GM23338 (cell line): ENCODE data around the gene CDK10. TPM values are rescaled to one million over a fixed set of nuclear protein-coding genes. Genes with fewer than 3 reads are reported as not detected.

Experiments
- ATAC-seq: fragments of 200-7000 bp; cut with Tn5 transposase; 3 replicates; pipeline ENCODE4 v1.9.1; 2020
- DNase-seq: peaks from one replicate; pipeline ENCODE4 v3.0.0-alpha.2; 2015; ENCODE audit warnings: low spot score
- H2AFZ ChIP-seq: fragments of 200-600 bp; sonication (generic); 2 replicates; pipeline ENCODE4 v1.8.0; 2016; ENCODE audit warnings: antibody characterized with exemption, mild to moderate bottlenecking, moderate library complexity
- H3F3A ChIP-seq: fragments of 200-600 bp; sonication (generic); replicated peaks from 2 replicates; pipeline ENCODE4 v1.8.0; 2017; ENCODE audit warnings: antibody characterized with exemption, mixed run types, low read depth
- H3K27ac ChIP-seq: fragments of 200-600 bp; sonication (generic); 2 replicates; pipeline ENCODE4 v1.6.1; 2016; ENCODE audit warnings: low read depth
- H3K27me3 ChIP-seq: fragments of 200-600 bp; sonication (generic); 2 replicates; pipeline ENCODE4 v1.8.0; 2016; ENCODE audit warnings: mild to moderate bottlenecking, mixed run types, moderate library complexity; ENCODE audit not compliant: insufficient read depth
- H3K36me3 ChIP-seq: fragments of 200-600 bp; sonication (generic); 2 replicates; pipeline ENCODE4 v1.8.0; 2016; ENCODE audit warnings: mild to moderate bottlenecking; ENCODE audit not compliant: insufficient read depth
- H3K4me1 ChIP-seq: fragments of 200-600 bp; sonication (generic); 2 replicates; pipeline ENCODE4 v1.8.0; 2016; ENCODE audit warnings: mild to moderate bottlenecking, moderate library complexity; ENCODE audit not compliant: insufficient read depth
- H3K4me2 ChIP-seq: fragments of 200-600 bp; sonication (generic); 2 replicates; pipeline ENCODE4 v1.7.1; 2017; ENCODE audit warnings: mixed run types
- H3K4me3 ChIP-seq: fragments of 200-600 bp; sonication (generic); 2 replicates; pipeline ENCODE4 v1.6.1; 2016; ENCODE audit warnings: mixed run types
- H3K79me2 ChIP-seq: fragments of 200-600 bp; sonication (generic); replicated peaks from 2 replicates; pipeline ENCODE4 v1.8.0; 2017; ENCODE audit warnings: mild to moderate bottlenecking; ENCODE audit not compliant: insufficient read depth
- H3K9me2 ChIP-seq: fragments of 200-600 bp; sonication (generic); 2 replicates; pipeline ENCODE4 v1.8.0; 2017; ENCODE audit not compliant: insufficient read depth
- H4K20me1 ChIP-seq: fragments of 200-600 bp; sonication (generic); replicated peaks from 2 replicates; pipeline ENCODE4 v1.8.0; 2017; ENCODE audit warnings: mild to moderate bottlenecking; ENCODE audit not compliant: insufficient read depth
- H3K27ac Mint-ChIP-seq: 2 replicates; pipeline ENCODE4 v1.8.0; 2020; ENCODE audit warnings: inconsistent platforms, mild to moderate bottlenecking, moderate library complexity, mixed read lengths
- H3K27me3 Mint-ChIP-seq: 3 replicates; pipeline ENCODE4 v1.8.0; 2022; ENCODE audit warnings: low read depth, mild to moderate bottlenecking, moderate library complexity, mixed read lengths, inconsistent platforms; ENCODE audit not compliant: insufficient read depth, poor library complexity
- H3K36me3 Mint-ChIP-seq: 3 replicates; pipeline ENCODE4 v1.8.0; 2021; ENCODE audit warnings: low read depth, mild to moderate bottlenecking, inconsistent platforms, moderate library complexity, mixed read lengths
- H3K4me1 Mint-ChIP-seq: 3 replicates; pipeline ENCODE4 v1.8.0; 2020; ENCODE audit warnings: mild to moderate bottlenecking, inconsistent platforms, mixed read lengths
- H3K4me3 Mint-ChIP-seq: 3 replicates; pipeline ENCODE4 v1.8.0; 2021; ENCODE audit warnings: moderate library complexity, mild to moderate bottlenecking, inconsistent platforms, mixed read lengths
- H3K9me3 Mint-ChIP-seq: 3 replicates; pipeline ENCODE4 v1.8.0; 2020; ENCODE audit warnings: moderate library complexity, mild to moderate bottlenecking, inconsistent platforms, mixed read lengths
- CTCF ChIP-seq, 2 experiments: fragments of 200-600 bp in 1 of 2; sonication (generic) in 1 of 2; conservative IDR thresholded peaks; 2 replicates each; pipeline versions ENCODE4 v1.5.1 to v1.6.1; 2016 to 2017; ENCODE audit warnings: antibody characterized with exemption in 2 of 2, low read depth in 2 of 2, mild to moderate bottlenecking in 2 of 2, moderate library complexity in 1 of 2
- ETS1 ChIP-seq: IDR thresholded peaks from 2 replicates; pipeline ENCODE4 v1.6.1; 2016; ENCODE audit warnings: antibody characterized with exemption
- EZH2 ChIP-seq: fragments of 200-600 bp; sonication (generic); IDR thresholded peaks from one replicate; pipeline ENCODE4 v1.8.0; 2017; ENCODE audit warnings: antibody characterized with exemption, mild to moderate bottlenecking, low read depth; ENCODE audit not compliant: unreplicated experiment
- EZH2phosphoT487 ChIP-seq: fragments of 200-600 bp; sonication (generic); IDR thresholded peaks from one replicate; pipeline ENCODE4 v1.8.1; 2018; ENCODE audit warnings: antibody characterized with exemption; ENCODE audit not compliant: unreplicated experiment
- JUNB ChIP-seq: IDR thresholded peaks from one replicate; pipeline ENCODE4 v1.6.1; 2016; ENCODE audit warnings: antibody characterized with exemption; ENCODE audit not compliant: unreplicated experiment
- NANOG ChIP-seq: IDR thresholded peaks from 2 replicates; pipeline ENCODE4 v1.6.1; 2016; ENCODE audit warnings: antibody characterized with exemption, borderline replicate concordance
- POLR2AphosphoS5 ChIP-seq: IDR thresholded peaks from 2 replicates; pipeline ENCODE4 v1.6.1; 2016; ENCODE audit warnings: antibody characterized with exemption, low read depth
- REST ChIP-seq: IDR thresholded peaks from one replicate; pipeline ENCODE4 v1.6.1; 2018; ENCODE audit warnings: antibody characterized with exemption; ENCODE audit not compliant: unreplicated experiment
- STAT1 ChIP-seq: IDR thresholded peaks from one replicate; pipeline ENCODE4 v1.6.1; 2016; ENCODE audit warnings: antibody characterized with exemption; ENCODE audit not compliant: unreplicated experiment
- ZNF114 ChIP-seq: fragments of 250-450 bp; sonication (Bioruptor Pico); IDR thresholded peaks from 2 replicates; pipeline ENCODE4 v1.5.0; 2020; ENCODE audit warnings: mild to moderate bottlenecking, moderate library complexity
- ZNF331 ChIP-seq: fragments of 250-450 bp; sonication (Bioruptor Pico); IDR thresholded peaks from 2 replicates; pipeline ENCODE4 v1.5.0; 2020; ENCODE audit warnings: low read depth, mild to moderate bottlenecking, moderate library complexity
- polyA plus RNA-seq: library from polyadenylated mRNA; unstranded; fragments of >200 nt; fragmentation: Nextera tagmentation; extraction: Ambion mirVana; gene quantifications from 2 replicates; pipeline ENCODE4 v1.2.1, GENCODE V29; 2016
- total RNA-seq: library from RNA; depleted of rRNA; stranded (reverse); fragments of >200 nt; shearing (Covaris generic); gene quantifications from 2 replicates; pipeline ENCODE4 v1.2.3, GENCODE V29; 2014
- TF ChIP-seq, protein P1 (sequence below): fragments of 250-450 bp; sonication (Bioruptor Pico); IDR thresholded peaks from 2 replicates; pipeline ENCODE4 v1.5.0; 2020; ENCODE audit warnings: mild to moderate bottlenecking, moderate library complexity

CDK10 gene
- total and polyA plus RNA-seq, 2 experiments from 2014 or later = 64.6 to 88.0 TPM

DNA sequence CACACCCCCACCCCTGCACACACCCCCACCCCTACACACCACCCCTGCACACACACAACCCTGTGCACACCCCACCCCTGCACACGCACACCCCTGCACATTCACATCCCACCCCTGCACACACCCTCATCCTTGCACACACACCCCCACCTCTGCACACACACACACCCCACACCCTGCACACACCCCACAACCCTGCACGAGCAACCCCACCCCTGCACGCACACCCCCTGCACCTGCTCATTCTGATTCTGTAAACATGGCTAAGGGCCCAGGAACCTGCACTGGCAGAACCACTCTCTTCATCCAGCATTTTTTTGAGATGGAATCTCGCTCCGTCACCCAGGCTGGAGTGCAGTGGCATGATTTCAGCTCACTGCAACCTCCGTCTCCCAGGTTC, 47.1 kb upstream of the CDK10 start:
- Histone ChIP-seq H3K4me3 (no peak overlapping the region), H3K9me2 (no peaks in the 10 kb centered on the region), H3K4me1 (no peaks in the 10 kb centered on the region), H2AFZ (no peak overlapping the region), H3K27me3 (no peaks in the 10 kb centered on the region), H3K4me2 (no peak overlapping the region), H4K20me1 (0 out of 2 replicates have a peak, but pooled peaks cover 3% of the 10 kb centered on the region), H3K27ac (no peak overlapping the region), H3K79me2 (no peaks in the 10 kb centered on the region), H3F3A (peaks cover 4% of the 10 kb centered on the region; the same call in 1 of the 2 replicates), H3K36me3 (no peaks in the 10 kb centered on the region)
- Mint-ChIP-seq H3K4me1 (peaks cover 6% of the 10 kb centered on the region; the same call in 2 of the 3 replicates), H3K27me3 (peaks cover 15% of the 10 kb centered on the region), H3K36me3 (no peaks in the 10 kb centered on the region), H3K27ac (no peak overlapping the region), H3K4me3 (no peak overlapping the region), H3K9me3 (no peaks in the 10 kb centered on the region)
- ATAC-seq = no peak
- TF ChIP-seq STAT1 (no peak), ZNF114 (CRISPR knock-in tag) (no peak), POLR2AphosphoS5 (no peak), REST (no peak), NANOG (no peak), ZNF331 (CRISPR knock-in tag) (no peak), ETS1 (no peak), JUNB (no peak), EZH2 (no peak), EZH2phosphoT487 (no peak), CTCF (conservative IDR thresholded peaks at IDR 0.05; ENCODE audit: low read depth in 2 of 2) (no peak)
- TF ChIP-seq, protein P1, sequence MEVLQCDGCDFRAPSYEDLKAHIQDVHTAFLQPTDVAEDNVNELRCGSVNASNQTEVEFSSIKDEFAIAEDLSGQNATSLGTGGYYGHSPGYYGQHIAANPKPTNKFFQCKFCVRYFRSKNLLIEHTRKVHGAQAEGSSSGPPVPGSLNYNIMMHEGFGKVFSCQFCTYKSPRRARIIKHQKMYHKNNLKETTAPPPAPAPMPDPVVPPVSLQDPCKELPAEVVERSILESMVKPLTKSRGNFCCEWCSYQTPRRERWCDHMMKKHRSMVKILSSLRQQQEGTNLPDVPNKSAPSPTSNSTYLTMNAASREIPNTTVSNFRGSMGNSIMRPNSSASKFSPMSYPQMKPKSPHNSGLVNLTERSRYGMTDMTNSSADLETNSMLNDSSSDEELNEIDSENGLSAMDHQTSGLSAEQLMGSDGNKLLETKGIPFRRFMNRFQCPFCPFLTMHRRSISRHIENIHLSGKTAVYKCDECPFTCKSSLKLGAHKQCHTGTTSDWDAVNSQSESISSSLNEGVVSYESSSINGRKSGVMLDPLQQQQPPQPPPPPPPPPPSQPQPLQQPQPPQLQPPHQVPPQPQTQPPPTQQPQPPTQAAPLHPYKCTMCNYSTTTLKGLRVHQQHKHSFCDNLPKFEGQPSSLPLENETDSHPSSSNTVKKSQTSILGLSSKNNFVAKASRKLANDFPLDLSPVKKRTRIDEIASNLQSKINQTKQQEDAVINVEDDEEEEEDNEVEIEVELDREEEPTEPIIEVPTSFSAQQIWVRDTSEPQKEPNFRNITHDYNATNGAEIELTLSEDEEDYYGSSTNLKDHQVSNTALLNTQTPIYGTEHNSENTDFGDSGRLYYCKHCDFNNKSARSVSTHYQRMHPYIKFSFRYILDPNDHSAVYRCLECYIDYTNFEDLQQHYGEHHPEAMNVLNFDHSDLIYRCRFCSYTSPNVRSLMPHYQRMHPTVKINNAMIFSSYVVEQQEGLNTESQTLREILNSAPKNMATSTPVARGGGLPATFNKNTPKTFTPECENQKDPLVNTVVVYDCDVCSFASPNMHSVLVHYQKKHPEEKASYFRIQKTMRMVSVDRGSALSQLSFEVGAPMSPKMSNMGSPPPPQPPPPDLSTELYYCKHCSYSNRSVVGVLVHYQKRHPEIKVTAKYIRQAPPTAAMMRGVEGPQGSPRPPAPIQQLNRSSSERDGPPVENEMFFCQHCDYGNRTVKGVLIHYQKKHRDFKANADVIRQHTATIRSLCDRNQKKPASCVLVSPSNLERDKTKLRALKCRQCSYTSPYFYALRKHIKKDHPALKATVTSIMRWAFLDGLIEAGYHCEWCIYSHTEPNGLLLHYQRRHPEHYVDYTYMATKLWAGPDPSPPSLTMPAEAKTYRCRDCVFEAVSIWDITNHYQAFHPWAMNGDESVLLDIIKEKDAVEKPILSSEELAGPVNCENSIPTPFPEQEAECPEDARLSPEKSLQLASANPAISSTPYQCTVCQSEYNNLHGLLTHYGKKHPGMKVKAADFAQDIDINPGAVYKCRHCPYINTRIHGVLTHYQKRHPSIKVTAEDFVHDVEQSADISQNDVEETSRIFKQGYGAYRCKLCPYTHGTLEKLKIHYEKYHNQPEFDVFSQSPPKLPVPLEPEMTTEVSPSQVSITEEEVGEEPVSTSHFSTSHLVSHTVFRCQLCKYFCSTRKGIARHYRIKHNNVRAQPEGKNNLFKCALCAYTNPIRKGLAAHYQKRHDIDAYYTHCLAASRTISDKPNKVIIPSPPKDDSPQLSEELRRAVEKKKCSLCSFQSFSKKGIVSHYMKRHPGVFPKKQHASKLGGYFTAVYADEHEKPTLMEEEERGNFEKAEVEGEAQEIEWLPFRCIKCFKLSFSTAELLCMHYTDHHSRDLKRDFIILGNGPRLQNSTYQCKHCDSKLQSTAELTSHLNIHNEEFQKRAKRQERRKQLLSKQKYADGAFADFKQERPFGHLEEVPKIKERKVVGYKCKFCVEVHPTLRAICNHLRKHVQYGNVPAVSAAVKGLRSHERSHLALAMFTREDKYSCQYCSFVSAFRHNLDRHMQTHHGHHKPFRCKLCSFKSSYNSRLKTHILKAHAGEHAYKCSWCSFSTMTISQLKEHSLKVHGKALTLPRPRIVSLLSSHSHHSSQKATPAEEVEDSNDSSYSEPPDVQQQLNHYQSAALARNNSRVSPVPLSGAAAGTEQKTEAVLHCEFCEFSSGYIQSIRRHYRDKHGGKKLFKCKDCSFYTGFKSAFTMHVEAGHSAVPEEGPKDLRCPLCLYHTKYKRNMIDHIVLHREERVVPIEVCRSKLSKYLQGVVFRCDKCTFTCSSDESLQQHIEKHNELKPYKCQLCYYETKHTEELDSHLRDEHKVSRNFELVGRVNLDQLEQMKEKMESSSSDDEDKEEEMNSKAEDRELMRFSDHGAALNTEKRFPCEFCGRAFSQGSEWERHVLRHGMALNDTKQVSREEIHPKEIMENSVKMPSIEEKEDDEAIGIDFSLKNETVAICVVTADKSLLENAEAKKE (CRISPR knock-in tag) = no peak
- DNase-seq = no peak
